CD4-positive, alpha-beta T cell (primary cell): ENCODE measurements around the gene GSK3A. TPM values are rescaled to one million over a fixed set of nuclear protein-coding genes. Genes with fewer than 3 reads are reported as not detected.

Experiments
- ATAC-seq: fragments of 200-7000 bp; cut with Tn5 transposase; one replicate; pipeline ENCODE4 v1.10.0; 2022; ENCODE audit warnings: mild to moderate bottlenecking; ENCODE audit not compliant: poor library complexity
- CTCF ChIA-PET: fragments of 350-600 bp; sonication (Branson Sonifier 250); formaldehyde crosslinking; loops from one replicate; lab custom pipeline; 2021; ENCODE audit warnings: antibody characterized with exemption, inconsistent platforms; lab: Charles Lee
- POLR2A ChIA-PET: fragments of 350-600 bp; sonication (Branson Sonifier 250); formaldehyde crosslinking; loops from one replicate; lab custom pipeline; 2021; ENCODE audit warnings: antibody characterized with exemption, inconsistent platforms; lab: Charles Lee
- DNase-seq, 14 experiments: peaks; one replicate each; pipeline ENCODE4 v3.0.0-alpha.2; 2013 to 2020; ENCODE audit warnings: mixed read lengths in 2 of 14
- H3K27ac ChIP-seq, 2 donors: one replicate each; pipeline versions ENCODE4 v1.5.1 to v1.7.0; 2013; ENCODE audit warnings: low read length in 2 of 2, low read depth in 1 of 2, mild to moderate bottlenecking in 1 of 2
- H3K27me3 ChIP-seq, 2 experiments: 1 replicate in 1 of 2; 2 replicates in 1 of 2; pipeline versions ENCODE4 v1.6.1 to v1.7.0; 2013; ENCODE audit warnings: low read length in 2 of 2, control low read depth in 1 of 2, mild to moderate bottlenecking in 1 of 2, moderate library complexity in 1 of 2; ENCODE audit not compliant: insufficient read depth in 2 of 2, control insufficient read depth in 1 of 2
- H3K36me3 ChIP-seq: one replicate; pipeline ENCODE4 v1.6.1; 2013; ENCODE audit warnings: low read length, control low read depth; ENCODE audit not compliant: insufficient read depth
- H3K4me1 ChIP-seq: one replicate; pipeline ENCODE4 v1.6.1; 2013; ENCODE audit warnings: low read length, control low read depth; ENCODE audit not compliant: insufficient read depth
- H3K4me3 ChIP-seq: one replicate; pipeline ENCODE4 v1.5.1; 2013; ENCODE audit warnings: mild to moderate bottlenecking, low read length, moderate library complexity
- H3K9me3 ChIP-seq, 2 experiments: 1 replicate in 1 of 2; 2 replicates in 1 of 2; pipeline versions ENCODE4 v1.6.1 to v1.7.0; 2013; ENCODE audit warnings: low read length in 2 of 2, mild to moderate bottlenecking in 2 of 2, control low read depth in 1 of 2, moderate library complexity in 1 of 2; ENCODE audit not compliant: control insufficient read depth in 1 of 2, insufficient read depth in 1 of 2
- H3K27ac Mint-ChIP-seq: one replicate; pipeline ENCODE4 v1.8.0; 2020; ENCODE audit warnings: mixed read lengths
- H3K27me3 Mint-ChIP-seq: one replicate; pipeline ENCODE4 v1.8.0; 2021; ENCODE audit warnings: mixed read lengths
- H3K36me3 Mint-ChIP-seq: one replicate; pipeline ENCODE4 v1.8.0; 2021; ENCODE audit warnings: low read depth, mixed read lengths
- H3K4me1 Mint-ChIP-seq: one replicate; pipeline ENCODE4 v1.8.0; 2021; ENCODE audit warnings: low read depth, mixed read lengths
- H3K4me3 Mint-ChIP-seq: one replicate; pipeline ENCODE4 v1.8.0; 2020; ENCODE audit warnings: mild to moderate bottlenecking, mixed read lengths
- H3K9me3 Mint-ChIP-seq: one replicate; pipeline ENCODE4 v1.8.0; 2020; ENCODE audit warnings: mixed read lengths
- CTCF ChIP-seq: fragments of 200-600 bp; IDR thresholded peaks from one replicate; pipeline ENCODE4 v1.8.0; 2022; ENCODE audit warnings: antibody characterized with exemption, mild to moderate bottlenecking
- intact Hi-C, 2 experiments: fragments of 100-400 bp; cut with DNase I in 1 of 2; cut with micrococcal nuclease in 1 of 2; formaldehyde crosslinking; loops; one replicate each; pipeline versions ENCODE4 v1.15.1 to v1.9.0; 2023 to 2025; cut with DNase I, micrococcal nuclease
- total RNA-seq, 174 experiments: library from RNA in 2 of 174; stranded (reverse) in 2 of 174; gene quantifications; one replicate each; pipeline ENCODE4 v1.2.3 and lab custom pipeline; 2021 to 2026

The GSK3A gene
- total RNA-seq, 2 experiments from 2014 or later = 13.6 to 13.9 TPM

DNA sequence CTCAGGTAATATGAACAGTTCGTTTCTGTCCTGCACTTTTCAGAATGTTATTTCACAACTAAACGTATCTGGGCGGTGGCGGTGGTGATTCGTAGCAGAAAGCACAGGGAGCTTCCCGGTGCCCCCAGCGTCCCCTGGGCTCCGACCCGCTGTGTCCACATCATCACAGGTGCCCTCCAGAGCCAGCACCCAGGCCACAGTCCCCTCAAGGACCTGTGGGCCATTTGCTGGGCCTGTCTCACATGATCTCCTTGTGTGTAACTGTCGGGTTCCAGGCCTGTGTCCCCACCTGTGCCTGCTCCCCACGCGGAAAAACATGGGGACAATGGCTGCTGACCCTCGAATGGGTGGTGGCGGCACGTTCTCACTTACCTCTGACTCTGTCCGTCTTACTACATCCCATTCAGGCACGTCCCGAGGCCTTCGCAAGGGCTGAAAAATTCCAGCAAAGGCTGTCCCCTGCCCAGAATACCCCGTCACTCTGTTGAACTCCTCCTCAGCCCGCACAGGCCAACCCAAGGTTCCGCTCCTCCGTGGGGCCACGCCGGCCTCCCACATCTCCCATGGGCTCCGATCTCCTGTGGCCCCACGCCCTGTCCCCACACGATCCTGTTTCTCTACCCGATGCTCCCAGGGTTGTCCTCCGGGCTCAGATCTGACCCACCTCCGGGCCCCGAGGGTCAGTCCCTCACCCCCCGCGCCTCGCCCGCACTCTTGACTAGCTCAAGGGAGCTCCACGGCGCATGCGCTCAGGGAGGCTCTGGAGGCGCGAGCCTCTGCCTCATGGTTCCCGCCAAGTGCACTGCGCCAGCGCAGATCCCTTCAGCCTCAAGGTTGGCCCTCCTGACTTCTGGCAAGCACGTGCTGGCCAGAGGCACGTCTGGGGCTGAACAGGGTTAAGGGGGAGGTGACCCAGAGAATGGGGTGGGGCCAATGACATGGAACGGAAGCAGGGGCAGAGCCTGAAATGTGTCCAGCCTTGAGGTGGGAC lies 46.1 kb downstream of the GSK3A start:
- H3K27ac ChIP-seq = peak overlapping the region in 1 of 2 donors; percentile 9

GRCh38 chr19:42193706-42194105 lies 48.7 kb downstream of the GSK3A start:
- no peak overlapping the region for H3K4me3 ChIP-seq
- no peaks in the 10 kb centered on the region for H3K27me3 ChIP-seq
- no peak for TF ChIP-seq CTCF
- peaks cover 28% of the 10 kb centered on the region for H3K36me3 Mint-ChIP-seq
- no peak for DNase-seq
- H3K9me3 ChIP-seq = no peaks in the 10 kb centered on the region
- H3K4me1 ChIP-seq = peaks cover 58% of the 10 kb centered on the region
- H3K36me3 ChIP-seq = peaks cover 22% of the 10 kb centered on the region
- H3K9me3 Mint-ChIP-seq = peaks cover 3% of the 10 kb centered on the region
- H3K4me1 Mint-ChIP-seq = peaks cover 69% of the 10 kb centered on the region
- ATAC-seq = no peak
- ChIA-PET CTCF (interaction anchor here (0.7 to 1.2 kb wide), 2 partner anchors 18 to 22 kb away, joined by 3 read pairs; no protein-coding TSS in a partner anchor), POLR2A (interaction anchor here (0.7 kb wide), 1 partner anchor 115 kb away, joined by 4 read pairs; no protein-coding TSS in a partner anchor)
- no peak overlapping the region for H3K27ac ChIP-seq
- intact Hi-C loops = no loop called here
- peak overlapping the region; percentile 49 for H3K27ac Mint-ChIP-seq
- H3K4me3 Mint-ChIP-seq = peak overlapping the region; percentile 23
- no peaks in the 10 kb centered on the region for H3K27me3 Mint-ChIP-seq

More for the DNA sequence above, 46.1 kb downstream of the GSK3A start:
- POLR2A ChIA-PET = interaction anchor here (1.0 to 7.6 kb wide), 3 partner anchors 9 to 19 kb away, joined by 3 to 70 read pairs (median 18); partner anchors contain the start of gene DEDD2
- H3K36me3 ChIP-seq = peaks cover 37% of the 10 kb centered on the region
- no peak for TF ChIP-seq CTCF
- peaks cover 3% of the 10 kb centered on the region for H3K9me3 Mint-ChIP-seq
- CTCF ChIA-PET = no interaction called here
- peak overlapping the region; percentile 30 for H3K4me3 Mint-ChIP-seq
- H3K36me3 Mint-ChIP-seq = peaks cover 52% of the 10 kb centered on the region
- no peaks in the 10 kb centered on the region for H3K9me3 ChIP-seq
- H3K4me3 ChIP-seq = no peak overlapping the region
- H3K4me1 Mint-ChIP-seq = peaks cover 79% of the 10 kb centered on the region
- no peaks in the 10 kb centered on the region for H3K27me3 Mint-ChIP-seq
- H3K4me1 ChIP-seq = peaks cover 72% of the 10 kb centered on the region
- intact Hi-C loops = loop anchor here in 1 of 2 experiments (5.0 kb wide), 1 partner anchor 106 kb away; the partner anchor contains the start of genes PAFAH1B3 and PRR19
- H3K27me3 ChIP-seq = no peaks in the 10 kb centered on the region
- DNase-seq (peak in 1 of 14 experiments; percentile 28), ATAC-seq (no peak)
- H3K27ac Mint-ChIP-seq = peak overlapping the region; percentile 73

DNA sequence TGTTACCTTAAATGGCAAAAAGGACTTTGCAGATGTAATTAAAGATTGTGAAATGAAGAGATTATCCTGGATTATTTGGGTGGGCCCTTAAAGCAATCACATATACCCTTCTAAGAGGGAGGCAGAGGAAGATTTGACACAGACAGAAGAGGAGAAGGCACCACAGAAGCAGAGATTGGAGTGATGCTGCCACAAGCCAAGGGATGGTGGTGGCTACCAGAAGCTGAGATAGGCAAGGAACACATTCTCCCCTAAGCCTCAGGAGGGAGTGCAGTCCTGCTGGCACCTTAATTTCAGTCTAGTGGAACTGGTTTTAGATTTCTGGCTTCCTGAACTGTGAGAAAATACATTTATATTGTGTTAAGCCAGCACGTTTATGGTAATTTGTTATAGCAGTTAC lies 49.1 kb downstream of the GSK3A start:
- TF ChIP-seq CTCF = no peak
- H3K27ac Mint-ChIP-seq = peak overlapping the region; percentile 49
- no peaks in the 10 kb centered on the region for H3K9me3 ChIP-seq
- peaks cover 65% of the 10 kb centered on the region for H3K4me1 Mint-ChIP-seq
- intact Hi-C loops = no loop called here
- ATAC-seq = no peak
- no peaks in the 10 kb centered on the region for H3K27me3 Mint-ChIP-seq
- peaks cover 18% of the 10 kb centered on the region for H3K36me3 ChIP-seq
- no peak for DNase-seq
- peaks cover 25% of the 10 kb centered on the region for H3K36me3 Mint-ChIP-seq
- peaks cover 3% of the 10 kb centered on the region for H3K9me3 Mint-ChIP-seq
- H3K27me3 ChIP-seq = no peaks in the 10 kb centered on the region
- no peak overlapping the region for H3K4me3 ChIP-seq
- H3K27ac ChIP-seq = no peak overlapping the region
- no peak overlapping the region for H3K4me3 Mint-ChIP-seq
- peaks cover 54% of the 10 kb centered on the region for H3K4me1 ChIP-seq
- ChIA-PET POLR2A (interaction anchor here (0.7 kb wide), 1 partner anchor 115 kb away, joined by 4 read pairs; no protein-coding TSS in a partner anchor), CTCF (interaction anchor here (1.2 kb wide), 1 partner anchor 23 kb away, joined by 3 read pairs; no protein-coding TSS in a partner anchor)
